Spleen (tissue), 11 donors: ENCODE results near the gene ABCF1. TPM values are rescaled to one million over a fixed set of nuclear protein-coding genes. Genes with fewer than 3 reads are reported as not detected.

Source experiments
- DNase-seq: peaks from one replicate; pipeline ENCODE4 v3.0.0-alpha.2; 2020
- H3K27ac ChIP-seq, 8 donors: fragments of 200-600 bp; sonication (generic) in 7 of 8; 1 replicate in 4 of 8; 2 replicates in 4 of 8; pipeline versions ENCODE4 v1.5.0 to v1.8.0; 2016 to 2021; ENCODE audit warnings: inconsistent platforms in 4 of 8, mild to moderate bottlenecking in 4 of 8, moderate library complexity in 1 of 8
- H3K27me3 ChIP-seq, 7 donors: fragments of 200-600 bp; sonication (generic) in 6 of 7; replicated peaks in 1 of 7; 1 replicate in 4 of 7; 2 replicates in 3 of 7; pipeline versions ENCODE4 v1.5.0 to v1.8.0; 2016 to 2021; ENCODE audit warnings: inconsistent platforms in 3 of 7, mild to moderate bottlenecking in 1 of 7
- H3K36me3 ChIP-seq, 6 donors: fragments of 200-600 bp; sonication (generic) in 5 of 6; 1 replicate in 4 of 6; 2 replicates in 2 of 6; pipeline versions ENCODE4 v1.5.0 to v1.8.0; 2016 to 2021; ENCODE audit warnings: inconsistent platforms in 2 of 6
- H3K4me1 ChIP-seq, 6 donors: fragments of 200-600 bp; sonication (generic) in 5 of 6; 1 replicate in 3 of 6; 2 replicates in 3 of 6; pipeline versions ENCODE4 v1.5.0 to v1.8.0; 2016 to 2021; ENCODE audit warnings: inconsistent platforms in 3 of 6
- H3K4me3 ChIP-seq, 8 donors: fragments of 200-600 bp; sonication (generic) in 7 of 8; 1 replicate in 4 of 8; 2 replicates in 4 of 8; pipeline versions ENCODE4 v1.5.0 to v1.8.0; 2016 to 2021; ENCODE audit warnings: inconsistent platforms in 4 of 8, mild to moderate bottlenecking in 4 of 8, moderate library complexity in 2 of 8
- H3K9me3 ChIP-seq, 8 donors: fragments of 200-600 bp; sonication (generic) in 7 of 8; 1 replicate in 4 of 8; 2 replicates in 4 of 8; pipeline versions ENCODE4 v1.5.0 to v1.8.0; 2016 to 2021; ENCODE audit warnings: inconsistent platforms in 4 of 8
- CTCF ChIP-seq, 11 experiments: fragments of 200-600 bp in 7 of 11; fragments of 450-650 bp in 4 of 11; sonication (generic) in 4 of 11; IDR thresholded peaks in 8 of 11; conservative IDR thresholded peaks in 3 of 11; 1 replicate in 7 of 11; 2 replicates in 4 of 11; pipeline versions ENCODE4 v1.4.0 to v1.8.0; 2016 to 2021; ENCODE audit warnings: antibody characterized with exemption in 11 of 11, inconsistent platforms in 4 of 11, mild to moderate bottlenecking in 1 of 11
- POLR2A ChIP-seq, 3 donors: fragments of 450-650 bp; IDR thresholded peaks; one replicate each; pipeline ENCODE4 v1.5.1; 2017; ENCODE audit warnings: antibody characterized with exemption in 3 of 3, mild to moderate bottlenecking in 1 of 3
- POLR2AphosphoS5 ChIP-seq, 3 donors: sonication (generic); formaldehyde crosslinking; IDR thresholded peaks; one replicate each; pipeline ENCODE4 v1.5.1; 2017; ENCODE audit warnings: antibody characterized with exemption in 3 of 3
- WGBS, 5 donors: extraction: QIAGEN DNeasy Blood & Tissue Kit in 3 of 5; methylation state at CpG; one replicate each; pipeline versions ENCODE4 v1.1.5 to v1.1.7; 2013 to 2018; 5-methylcytosine and 5-hydroxymethylcytosine counted together
- intact Hi-C: fragments of 100-400 bp; cut with DNase I; formaldehyde crosslinking; loops from one replicate; pipeline ENCODE4 v1.15.0; 2023; ENCODE audit warnings: low total_unique reads
- polyA plus RNA-seq, 3 donors: library from polyadenylated mRNA; stranded (reverse); fragments of 200-250 nt; gene quantifications; one replicate each; pipeline ENCODE4 v1.2.1, GENCODE V29; 2013
- total RNA-seq, 7 donors: library from RNA; depleted of rRNA in 3 of 7; stranded (reverse); fragments of >200 nt in 3 of 7; fragmentation: NEBNext Ultra II Directional in 4 of 7; extraction: Animal tissue kit (Norgen Biotek cat#: 25700) in 4 of 7; gene quantifications; one replicate each; pipeline versions ENCODE4 v1.1.0 to v1.2.1, GENCODE V29; 2016 to 2021
- donor health status: healthy with polysubstance abuse.
- donor health status: DM: no; HTN: no; CAD: no; lungs with moderate emphysema.
- donor health status: DM: no; HTN: no; CAD: no.
- donor health status: Bipolar disorder and iron deficiency.
- donor health status: healthy.
- donor health status: DM: no; HTN: no; CAD: no.
- donor health status: DM: yes; HTN: yes; CAD: no.

ABCF1 gene
- total and polyA plus RNA-seq, 10 donors, result 12.8 to 53.5 (median 33.2) TPM

- Histone ChIP-seq H3K4me1 (peaks cover 0 to 15% (median 11%) of the 10 kb centered on the region in 6 donors), H3K4me3 (no peak overlapping the region), H3K9me3 (no peaks in the 10 kb centered on the region), H3K36me3 (peaks cover 0 to 30% (median 17%) of the 10 kb centered on the region in 6 donors), H3K27ac (no peak overlapping the region), H3K27me3 (no peaks in the 10 kb centered on the region)
- no peak for DNase-seq
- no peak for TF ChIP-seq POLR2A (IDR thresholded peaks at IDR 0.05)
- intact Hi-C loops, result no loop called here
Observed at GRCh38 chr6:30565772-30566171, 5.5 kb upstream of the ABCF1 start.

GRCh38 chr6:30568245-30568644 is 3.0 kb upstream of the ABCF1 start:
- H3K27me3 ChIP-seq, result no peaks in the 10 kb centered on the region
- H3K4me3 ChIP-seq, result no peak overlapping the region
- H3K4me1 ChIP-seq, result peaks cover 16 to 34% (median 29%) of the 10 kb centered on the region in 6 donors
- no peaks in the 10 kb centered on the region for H3K9me3 ChIP-seq
- no peak for DNase-seq
- intact Hi-C loops, result no loop called here
- H3K27ac ChIP-seq, result no peak overlapping the region
- WGBS, 5 donors, result 55 to 80% (median 65%) methylated on average over 3 of the region's 3 CpGs
- peaks cover 0 to 6% (median 1%) of the 10 kb centered on the region in 6 donors for H3K36me3 ChIP-seq
- TF ChIP-seq POLR2A (IDR thresholded peaks at IDR 0.05) (no peak), CTCF (IDR thresholded peaks at IDR 0.05 in 8 of 11, conservative IDR thresholded peaks at IDR 0.05 in 3 of 11) (no peak), POLR2AphosphoS5 (IDR thresholded peaks at IDR 0.05) (no peak)

DNA sequence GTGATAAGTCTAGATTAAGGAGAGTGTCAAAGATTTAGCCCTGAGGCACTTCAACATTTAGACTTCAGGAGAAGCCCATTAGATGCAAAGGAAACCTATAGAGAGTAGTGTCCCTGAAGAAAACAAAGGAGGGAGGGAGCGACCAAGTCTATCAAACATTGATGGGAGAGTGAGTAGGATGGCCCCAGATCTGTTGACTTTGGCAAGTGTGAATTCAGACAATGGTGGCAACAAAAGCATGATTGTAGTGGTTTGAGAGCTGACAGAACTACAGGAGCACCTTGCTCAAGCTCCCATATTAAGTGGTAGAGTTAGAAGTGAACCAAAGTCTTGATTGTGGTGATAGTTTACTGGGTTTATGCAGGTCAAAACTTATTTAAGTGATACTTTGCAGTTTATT is 979 bp upstream of the ABCF1 start:
- H3K4me3 ChIP-seq, result peak overlapping the region; percentile 65 to 94 (median 83)
- H3K36me3 ChIP-seq, result peaks cover 0 to 14% (median 0%) of the 10 kb centered on the region in 6 donors
- peaks cover 28 to 54% (median 46%) of the 10 kb centered on the region in 6 donors for H3K4me1 ChIP-seq
- H3K27me3 ChIP-seq, result no peaks in the 10 kb centered on the region
- intact Hi-C loops, result no loop called here
- DNase-seq, result no peak
- no peaks in the 10 kb centered on the region for H3K9me3 ChIP-seq
- WGBS, 5 donors, result 78 to 92% (median 85%) methylated on average over 1 of the region's 1 CpG
- H3K27ac ChIP-seq, result peak overlapping the region in 6 of 8 donors; percentile 81 to 96 (median 92)
- no peak for TF ChIP-seq POLR2A (IDR thresholded peaks at IDR 0.05)
- TF ChIP-seq POLR2AphosphoS5 (IDR thresholded peaks at IDR 0.05), result no peak
- no peak for TF ChIP-seq CTCF (IDR thresholded peaks at IDR 0.05 in 8 of 11, conservative IDR thresholded peaks at IDR 0.05 in 3 of 11)

DNA sequence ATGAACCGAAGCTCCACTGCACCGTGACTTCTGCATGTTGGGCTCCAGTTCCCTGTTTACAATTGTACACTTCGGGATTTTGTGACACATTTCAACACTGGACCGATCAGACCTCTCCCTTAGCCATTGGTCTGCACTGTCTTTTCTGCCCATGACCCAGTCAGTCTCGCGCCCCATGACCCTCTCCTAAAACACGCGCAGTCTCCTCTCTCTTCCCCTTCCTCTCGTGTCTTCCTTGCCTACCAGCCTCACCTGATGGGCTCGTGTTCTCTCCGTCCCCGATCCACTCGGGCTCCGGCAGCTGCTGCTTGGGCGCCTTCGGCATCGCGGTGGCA is 535 bp upstream of the ABCF1 start:
- H3K27me3 ChIP-seq, result no peaks in the 10 kb centered on the region
- intact Hi-C loops, result no loop called here
- no peak for DNase-seq
- peaks cover 28 to 59% (median 50%) of the 10 kb centered on the region in 6 donors for H3K4me1 ChIP-seq
- H3K4me3 ChIP-seq, result peak overlapping the region; percentile 65 to 94 (median 83)
- peaks cover 0 to 18% (median 0%) of the 10 kb centered on the region in 6 donors for H3K36me3 ChIP-seq
- 1 to 2% (median 1%) methylated on average over 18 of the region's 18 CpGs for WGBS, 5 donors
- peak overlapping the region; percentile 81 to 96 (median 91) for H3K27ac ChIP-seq
- TF ChIP-seq POLR2A (IDR thresholded peaks at IDR 0.05) (no peak), CTCF (IDR thresholded peaks at IDR 0.05 in 8 of 11, conservative IDR thresholded peaks at IDR 0.05 in 3 of 11) (no peak), POLR2AphosphoS5 (IDR thresholded peaks at IDR 0.05) (no peak)
- H3K9me3 ChIP-seq, result no peaks in the 10 kb centered on the region

- H3K4me1 ChIP-seq, result peaks cover 28 to 67% (median 51%) of the 10 kb centered on the region in 6 donors
- no peak for DNase-seq
- no peaks in the 10 kb centered on the region for H3K27me3 ChIP-seq
- peak overlapping the region; percentile 81 to 96 (median 91) for H3K27ac ChIP-seq
- no peaks in the 10 kb centered on the region for H3K9me3 ChIP-seq
- 0 to 2% (median 1%) methylated on average over 8 of the region's 8 CpGs for WGBS, 5 donors
- intact Hi-C loops, result no loop called here
- H3K36me3 ChIP-seq, result peaks cover 0 to 27% (median 3%) of the 10 kb centered on the region in 6 donors
- no peak for TF ChIP-seq POLR2A (IDR thresholded peaks at IDR 0.05)
- TF ChIP-seq POLR2AphosphoS5 (IDR thresholded peaks at IDR 0.05), result no peak
- TF ChIP-seq CTCF (IDR thresholded peaks at IDR 0.05 in 8 of 11, conservative IDR thresholded peaks at IDR 0.05 in 3 of 11), result no peak
- peak overlapping the region; percentile 65 to 94 (median 83) for H3K4me3 ChIP-seq
Observed at GRCh38 chr6:30571762-30572082, 480 bp downstream of the ABCF1 start.
